ENCODE data around the gene SFTPA2.
"Not testable (repeated sequence)": the region's sequence is repeated elsewhere in the genome, so short reads cannot be mapped to it uniquely, and the experiment has no call there.

Gene SFTPA2

GRCh38 chr10:79509934-79510508 lies 50.2 kb downstream of the SFTPA2 start:
- not testable (repeated sequence) for H3K27ac ChIP-seq (ENCODE audit: low read depth, low read length); H3K36me3 ChIP-seq (ENCODE audit: control insufficient read depth, insufficient read depth, low read length); H3K9ac ChIP-seq (ENCODE audit: low read depth, low read length); H3K4me3 ChIP-seq (ENCODE audit: low read depth, low read length); H3K27me3 ChIP-seq (ENCODE audit: control insufficient read depth, insufficient read depth, low read length); H3K4me1 ChIP-seq (ENCODE audit: control insufficient read depth, insufficient read depth, low read length); H3K9me3 ChIP-seq (ENCODE audit: control insufficient read depth, insufficient read depth, low read length)

- H3K27me3 ChIP-seq (ENCODE audit: control insufficient read depth, insufficient read depth, low read length); H3K9me3 ChIP-seq (ENCODE audit: control insufficient read depth, insufficient read depth, low read length); H3K36me3 ChIP-seq (ENCODE audit: control insufficient read depth, insufficient read depth, low read length); H3K4me3 ChIP-seq (ENCODE audit: low read depth, low read length); H3K27ac ChIP-seq (ENCODE audit: low read depth, low read length); H3K9ac ChIP-seq (ENCODE audit: low read depth, low read length); H3K4me1 ChIP-seq (ENCODE audit: control insufficient read depth, insufficient read depth, low read length): not testable (repeated sequence)
These were observed 50.8 kb downstream of the SFTPA2 start for GRCh38 chr10:79509306-79509933.

GRCh38 chr10:79508245-79508644 lies 52.0 kb downstream of the SFTPA2 start:
- not testable (repeated sequence) for H3K27ac ChIP-seq (ENCODE audit: low read depth, low read length); H3K9ac ChIP-seq (ENCODE audit: low read depth, low read length)

GRCh38 chr10:79507440-79508167 lies 52.6 kb downstream of the SFTPA2 start:
- Histone ChIP-seq H3K27me3 (ENCODE audit: control insufficient read depth, insufficient read depth, low read length) (peaks cover 4% of the 10 kb centered on the region), H3K4me3 (ENCODE audit: low read depth, low read length) (no peak overlapping the region), H3K27ac (ENCODE audit: low read depth, low read length) (no peak overlapping the region), H3K4me1 (ENCODE audit: control insufficient read depth, insufficient read depth, low read length) (no peaks in the 10 kb centered on the region), H3K36me3 (ENCODE audit: control insufficient read depth, insufficient read depth, low read length) (no peaks in the 10 kb centered on the region), H3K9ac (ENCODE audit: low read depth, low read length) (no peak overlapping the region), H3K9me3 (ENCODE audit: control insufficient read depth, insufficient read depth, low read length) (no peaks in the 10 kb centered on the region)

More at GRCh38 chr10:79508245-79508644, 52.0 kb downstream of the SFTPA2 start:
- not testable (repeated sequence) for H3K9me3 ChIP-seq (ENCODE audit: control insufficient read depth, insufficient read depth, low read length); H3K36me3 ChIP-seq (ENCODE audit: control insufficient read depth, insufficient read depth, low read length); H3K4me3 ChIP-seq (ENCODE audit: low read depth, low read length); H3K27me3 ChIP-seq (ENCODE audit: control insufficient read depth, insufficient read depth, low read length); H3K4me1 ChIP-seq (ENCODE audit: control insufficient read depth, insufficient read depth, low read length)

Measured in HUES48 (cell line).